ENCODE results near the gene SETBP1.

The SETBP1 gene

DNA sequence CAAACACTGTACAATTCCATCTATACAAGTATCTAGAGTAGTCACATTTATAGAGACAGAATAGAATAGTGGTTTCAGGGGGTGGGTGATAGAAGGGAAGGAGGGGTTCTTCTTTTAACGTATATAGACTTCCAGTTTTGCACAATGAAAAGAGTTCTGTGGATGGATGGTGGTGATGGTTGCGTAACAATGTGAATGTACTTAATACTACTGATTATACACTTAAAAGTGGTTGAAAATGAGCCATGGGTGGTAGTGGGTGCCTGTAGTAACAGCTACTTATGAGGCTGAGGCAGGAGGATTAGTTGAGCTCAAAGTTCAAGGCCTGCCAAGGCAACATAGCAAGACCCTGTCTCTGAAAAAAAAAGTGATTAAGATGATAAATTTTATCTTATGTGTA is 85.8 kb downstream of the SETBP1 start:
- DNase-seq = no peak

DNA sequence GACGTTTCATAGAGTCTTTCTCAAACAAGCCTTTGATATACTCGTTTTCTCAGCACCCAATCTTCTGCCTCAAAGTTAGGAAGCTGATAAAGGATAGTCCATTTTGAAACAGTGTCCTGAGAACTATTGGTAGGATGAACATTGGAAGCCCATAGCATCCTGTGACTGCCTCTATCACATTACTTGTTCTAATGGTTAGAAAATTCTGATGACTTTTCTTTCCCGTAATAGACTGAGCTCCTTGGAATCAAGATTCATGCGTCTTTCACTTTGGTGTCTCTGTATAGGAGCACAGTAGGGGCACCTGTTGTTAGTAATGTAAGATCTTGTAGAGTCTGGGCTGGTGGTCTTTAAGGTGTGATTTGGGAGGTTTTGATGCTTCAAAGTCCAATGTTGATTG is 87.1 kb downstream of the SETBP1 start:
- DNase-seq = no peak

DNA sequence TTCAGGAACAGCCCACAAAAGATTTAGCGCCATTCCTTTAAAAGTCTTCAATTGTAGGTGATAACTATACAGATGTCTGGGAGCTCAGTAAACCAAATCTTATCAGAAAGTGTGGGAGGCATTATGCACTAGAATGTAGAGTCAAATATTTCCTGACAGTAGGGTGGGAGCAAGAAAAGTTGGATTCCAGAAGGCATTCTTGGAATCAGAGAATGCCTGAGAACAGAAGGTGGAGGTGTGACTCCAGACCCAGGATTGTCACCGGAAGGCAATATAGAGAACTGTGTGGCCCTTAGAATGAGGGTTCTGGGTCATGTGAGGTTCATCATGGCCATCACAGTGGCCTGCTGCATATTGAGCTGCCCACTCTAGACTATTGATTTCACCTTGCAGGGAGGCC is 90.0 kb downstream of the SETBP1 start:
- DNase-seq = no peak

DNA sequence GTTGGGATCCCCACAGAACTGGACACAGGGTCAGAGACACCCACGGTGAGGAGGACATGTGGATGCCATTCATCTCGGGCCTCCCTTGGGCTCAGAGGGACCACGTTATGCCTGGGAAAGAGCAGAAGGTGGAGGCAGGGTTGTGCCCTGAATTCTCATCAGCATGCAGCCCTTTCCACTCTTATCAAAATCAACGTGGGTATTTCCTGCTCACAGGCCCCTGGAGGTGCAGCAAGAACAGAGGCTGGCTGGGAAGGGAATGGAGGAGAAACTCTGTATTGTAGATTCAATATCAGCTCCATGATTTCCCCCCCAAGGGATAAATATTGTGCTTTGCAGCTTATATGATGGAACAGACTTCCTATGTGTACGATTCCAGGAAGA is 90.9 kb downstream of the SETBP1 start:
- no peak for DNase-seq

DNA sequence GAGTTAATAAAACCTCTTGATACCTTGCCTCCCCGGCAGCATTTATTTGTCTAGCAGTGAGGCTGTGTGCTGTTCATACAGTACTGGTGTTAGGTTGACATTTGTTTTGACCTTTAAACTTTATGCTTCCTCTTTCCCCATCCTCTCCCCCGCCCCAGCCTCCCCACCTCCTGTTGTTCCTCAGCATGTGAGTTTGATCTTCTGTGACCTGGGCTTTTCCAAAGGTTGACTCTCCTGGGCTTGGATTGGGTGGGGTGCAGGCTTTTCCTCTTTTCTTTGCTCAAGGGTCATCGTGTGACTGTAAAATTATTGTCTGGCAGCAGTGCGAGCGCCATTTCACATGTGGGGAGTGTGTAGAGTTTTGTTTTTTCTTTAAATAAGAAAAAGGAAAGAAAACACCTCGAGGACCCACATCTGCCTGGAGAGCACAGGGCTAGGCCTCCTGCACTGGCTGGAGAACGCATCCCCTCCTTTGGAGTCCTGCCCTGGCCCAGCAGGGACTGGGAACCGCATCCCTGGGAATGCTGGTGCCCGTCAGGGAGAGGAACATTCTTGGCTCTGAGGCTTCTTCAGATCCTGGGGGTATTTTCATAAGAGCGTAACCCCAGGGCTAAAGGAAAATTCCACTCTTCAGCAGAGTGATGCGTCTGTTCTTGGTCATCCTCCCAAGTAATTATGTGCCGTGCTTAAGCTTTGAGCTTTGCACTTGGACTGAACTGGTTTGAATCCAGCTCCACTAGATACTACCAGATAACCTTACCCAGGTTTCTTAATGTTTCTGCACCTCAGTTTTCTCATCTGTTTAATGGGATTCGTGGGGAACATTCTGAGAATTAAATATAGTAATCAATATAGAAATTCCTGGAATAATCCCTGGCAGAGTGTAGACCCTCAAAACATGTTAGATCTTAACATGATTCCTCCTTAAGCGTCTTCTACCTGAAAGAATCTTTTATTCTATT is 91.5 kb downstream of the SETBP1 start:
- DNase-seq = no peak

DNA sequence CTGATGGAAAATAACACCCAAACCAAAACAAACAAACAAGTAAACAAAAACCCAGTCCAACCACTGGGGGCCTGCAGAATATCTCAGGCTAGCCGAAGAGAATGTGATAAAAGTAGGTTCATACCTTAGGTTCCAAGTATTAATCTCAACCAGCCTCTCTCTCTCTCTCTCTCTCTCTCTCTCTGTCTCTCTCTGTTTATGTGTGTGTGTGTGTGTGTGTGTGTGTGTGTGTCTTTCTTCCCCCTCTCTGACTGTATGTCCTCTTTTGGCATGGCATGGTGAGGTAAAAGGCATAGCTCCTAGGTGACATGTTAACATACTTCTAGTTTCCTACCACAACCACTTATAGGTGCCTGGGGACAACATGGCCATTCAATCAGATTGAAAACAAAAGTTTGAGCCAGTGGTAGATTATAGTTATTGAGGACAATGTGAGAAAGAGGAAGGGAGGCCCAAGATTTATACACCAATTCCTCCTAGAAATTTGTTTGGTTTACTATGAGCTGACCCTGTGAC is 93.0 kb downstream of the SETBP1 start:
- no peak for DNase-seq

DNA sequence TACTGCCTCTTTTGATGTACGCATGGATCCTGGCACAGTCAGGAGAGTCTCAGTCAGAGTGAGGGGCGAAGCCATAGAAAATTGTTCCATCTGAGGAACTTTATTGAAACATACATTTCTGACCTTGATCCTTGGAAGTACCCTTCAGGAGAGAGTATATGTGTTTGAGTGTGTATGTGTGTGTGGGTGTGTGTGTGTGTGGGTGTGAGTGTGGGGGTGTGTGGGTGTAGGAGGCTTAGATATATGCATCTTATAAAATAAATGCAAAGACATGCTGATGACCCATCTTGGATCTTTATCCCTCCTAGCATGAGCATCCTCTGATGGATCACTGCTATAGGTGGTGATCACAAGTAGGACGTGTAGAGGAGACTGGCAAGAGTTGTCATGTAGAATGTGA is 93.5 kb downstream of the SETBP1 start:
- no peak for DNase-seq

DNA sequence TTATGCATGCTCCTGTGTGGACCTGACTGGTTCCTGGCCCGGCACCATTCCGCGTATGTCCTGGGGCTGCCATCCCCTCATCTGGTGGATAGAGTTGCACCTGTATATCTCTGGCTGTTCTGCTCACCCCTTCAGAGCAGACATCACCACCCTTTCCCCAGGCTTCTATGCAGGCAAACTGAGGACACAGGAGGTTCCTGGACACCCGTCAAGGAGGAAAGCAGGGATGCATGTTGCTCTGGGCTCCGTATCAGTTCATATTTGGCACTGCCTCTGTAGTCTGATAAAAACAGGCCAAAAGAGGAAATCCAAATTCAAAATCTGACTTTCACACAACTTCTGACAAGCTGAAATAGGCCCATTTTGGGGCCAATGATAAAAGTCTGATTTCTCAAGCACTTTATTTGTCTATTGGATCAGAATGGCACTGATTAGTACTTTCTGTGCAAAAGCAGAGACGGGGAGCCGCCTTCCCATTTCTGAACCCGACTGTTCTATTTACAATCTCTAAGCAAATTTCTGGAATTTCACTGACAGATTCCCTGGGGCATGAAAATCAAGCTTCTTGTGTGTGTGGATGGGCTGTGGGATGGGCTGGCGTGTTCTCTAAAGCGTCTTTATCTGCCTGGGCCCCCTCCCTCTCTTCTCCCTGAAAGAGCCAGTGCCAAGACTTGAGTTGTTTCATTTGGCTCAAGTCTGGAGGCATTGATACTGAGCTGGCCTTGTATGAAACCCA is 96.9 kb downstream of the SETBP1 start:
- DNase-seq = no peak

DNA sequence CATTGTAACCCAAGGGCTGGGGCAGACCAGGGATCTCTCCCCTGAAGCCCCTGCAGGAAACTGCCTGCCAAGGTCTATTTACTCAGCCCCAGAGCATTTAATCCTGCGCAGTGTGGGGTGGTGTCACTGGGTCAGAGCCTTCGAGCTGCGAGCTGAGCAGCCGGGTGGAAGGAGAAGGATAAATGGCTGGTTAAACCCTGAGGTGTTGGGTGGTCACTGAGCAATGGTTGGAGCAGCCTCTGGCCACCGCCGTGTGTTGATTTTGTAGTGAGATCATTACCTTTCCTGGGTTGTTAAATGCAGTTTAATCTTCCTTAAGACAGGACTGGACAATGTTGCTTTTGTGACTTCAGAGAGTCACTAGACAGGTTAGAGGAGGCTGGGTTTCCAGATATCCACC is 98.1 kb downstream of the SETBP1 start:
- DNase-seq = no peak

DNA sequence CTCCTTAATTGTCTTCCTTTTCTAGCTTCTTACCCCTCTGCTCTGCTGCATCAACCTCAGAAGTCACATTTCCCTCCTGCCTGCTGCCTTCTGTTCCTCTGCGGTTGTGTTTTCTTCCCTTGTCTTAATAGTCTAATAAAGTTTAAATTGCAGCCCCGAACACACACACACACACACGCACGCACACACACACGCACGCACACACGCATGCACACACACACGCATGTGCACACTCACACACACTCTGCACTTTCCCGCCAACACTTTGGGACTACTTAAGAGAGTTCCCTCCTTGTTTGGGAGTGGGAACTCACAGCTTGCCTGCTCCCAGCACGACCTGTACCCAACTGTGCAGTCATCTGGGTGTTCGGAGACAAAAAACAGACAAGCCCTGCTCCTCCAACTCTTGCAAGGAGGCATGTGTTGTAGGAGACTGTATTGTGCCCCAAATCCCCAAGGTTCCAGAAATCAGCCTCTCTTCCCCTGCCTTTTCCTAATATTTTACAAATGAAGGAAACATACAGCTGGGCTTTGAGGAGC is 99.1 kb downstream of the SETBP1 start:
- DNase-seq = no peak

DNA sequence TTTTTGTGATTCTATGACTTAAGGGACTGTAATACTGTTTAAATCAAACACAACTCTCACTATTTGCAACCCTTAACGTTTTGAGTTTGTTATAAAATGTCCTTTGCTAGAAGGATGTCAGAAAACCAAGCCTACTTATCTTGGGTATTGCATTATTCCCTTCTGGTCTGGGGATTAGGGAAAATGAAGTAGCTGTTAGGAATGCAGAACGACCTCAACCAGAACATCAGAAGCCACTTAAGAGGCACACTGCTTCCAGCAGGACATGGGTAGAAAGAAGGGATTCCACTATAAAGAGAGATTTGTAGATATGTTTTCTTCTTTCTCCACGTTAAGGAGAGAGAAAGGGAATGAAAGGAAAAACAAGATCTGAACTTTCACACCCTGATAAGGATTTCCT is 101.2 kb downstream of the SETBP1 start:
- no peak for DNase-seq

DNA sequence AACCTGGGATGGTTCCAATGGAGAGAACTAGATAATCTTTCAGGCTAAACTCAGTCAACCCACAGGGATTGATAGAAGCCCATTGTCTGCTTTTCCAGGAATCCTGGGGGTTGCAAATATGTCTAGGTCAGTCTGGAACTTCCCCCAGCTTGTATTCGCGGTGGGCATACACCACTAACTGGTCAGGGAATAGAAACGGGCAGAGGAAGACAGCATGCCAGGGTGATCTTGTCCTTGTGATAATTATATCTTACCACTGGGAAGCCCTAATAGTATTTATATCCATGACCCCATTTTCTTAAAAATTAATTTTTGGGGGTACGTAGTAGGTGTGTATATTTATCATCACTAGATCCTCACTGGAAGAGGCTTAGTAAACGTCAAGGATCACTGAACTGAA is 101.9 kb downstream of the SETBP1 start:
- no peak for DNase-seq

DNA sequence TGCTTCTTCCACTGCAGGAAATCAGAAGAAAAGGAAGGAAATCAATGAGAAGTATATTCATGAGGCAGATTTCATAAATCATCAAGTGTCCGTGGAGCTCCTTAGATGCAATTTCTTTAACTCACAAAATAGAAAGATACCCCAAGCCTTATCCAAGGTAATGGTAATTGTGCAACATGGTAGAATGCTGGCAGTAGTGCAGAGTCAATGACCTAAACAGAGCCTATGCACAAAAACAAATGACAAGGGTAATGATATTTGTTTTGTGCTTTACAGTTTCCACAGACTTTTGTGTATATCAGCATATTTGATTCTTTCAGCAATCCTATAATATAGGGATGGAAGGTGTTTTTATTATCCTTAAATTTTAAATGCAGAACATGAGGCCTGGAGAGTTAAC is 102.7 kb downstream of the SETBP1 start:
- no peak for DNase-seq

DNA sequence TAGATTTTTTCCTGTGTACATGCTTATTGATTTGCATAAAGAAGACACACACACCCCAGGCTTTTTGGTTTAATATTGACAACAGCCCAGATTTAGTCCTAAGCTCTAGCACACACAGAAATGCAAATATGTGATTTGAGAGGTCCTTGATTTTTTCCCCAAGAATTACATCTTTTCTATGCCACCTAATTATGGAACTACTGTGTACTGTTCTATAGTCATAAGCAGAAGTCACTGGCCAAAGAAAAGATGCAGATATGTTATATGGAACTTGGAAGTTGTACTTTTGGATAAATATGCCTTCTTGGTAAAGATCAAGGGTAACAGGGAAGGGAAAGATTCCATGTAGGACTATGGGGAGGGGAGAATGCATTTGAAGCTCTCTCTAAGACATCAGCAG is 105.6 kb downstream of the SETBP1 start:
- DNase-seq = no peak

DNA sequence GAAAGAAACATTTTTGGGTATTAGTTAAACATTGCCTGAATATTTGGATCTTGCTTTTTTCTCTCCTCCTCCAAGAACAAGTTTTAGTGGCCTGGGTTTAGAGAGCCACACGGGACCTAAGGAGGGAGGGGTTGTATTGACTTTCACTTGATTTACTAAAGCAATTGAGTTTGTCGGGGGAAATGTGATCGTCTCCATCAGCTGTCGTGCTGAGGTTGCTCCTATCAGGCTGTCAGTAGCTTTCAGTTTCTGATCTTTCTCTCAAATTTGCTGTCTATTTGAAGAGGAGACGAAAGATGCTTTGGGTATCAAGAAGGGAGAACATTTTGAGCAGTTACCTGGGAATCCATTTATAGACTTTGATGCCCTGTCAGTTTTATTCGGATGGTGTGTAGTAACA is 106.0 kb downstream of the SETBP1 start:
- DNase-seq = no peak

DNA sequence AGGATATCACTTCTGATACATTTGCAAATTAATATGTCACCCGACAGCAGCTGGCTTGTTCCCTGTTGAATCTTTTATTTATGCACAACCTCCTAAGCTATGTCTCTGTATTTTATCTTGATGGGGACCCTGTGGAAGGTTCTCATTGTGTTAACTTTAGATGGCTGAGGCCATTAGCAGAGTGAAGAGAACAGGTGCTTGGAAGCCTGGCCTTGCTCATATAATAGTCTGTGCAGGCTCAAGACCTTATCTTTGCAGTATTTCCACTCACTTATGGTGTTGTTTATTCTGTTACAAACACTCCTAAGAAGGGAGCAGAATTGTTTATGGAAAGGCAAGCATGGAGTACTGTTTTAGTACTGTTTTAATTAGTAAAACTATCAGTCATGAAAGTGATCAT is 107.6 kb downstream of the SETBP1 start:
- DNase-seq = no peak

DNA sequence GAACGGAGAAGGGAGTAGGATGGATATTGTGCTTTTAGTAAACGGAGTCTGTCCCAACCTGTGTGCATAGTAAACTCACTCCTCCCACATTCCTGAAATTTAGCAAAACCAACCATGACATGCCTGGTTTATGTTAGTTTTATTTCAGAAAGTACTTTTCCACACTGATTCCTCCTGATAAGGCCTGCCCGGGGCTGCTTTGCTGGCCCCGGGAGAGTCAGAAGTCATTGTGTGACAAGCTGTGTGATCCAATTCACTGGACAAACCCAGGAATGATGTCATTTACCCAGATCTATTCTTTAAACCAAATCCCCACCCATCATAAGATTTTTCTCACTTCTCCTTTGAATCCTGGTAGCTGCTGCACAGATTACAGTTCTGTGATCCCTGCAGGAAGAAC is 109.0 kb downstream of the SETBP1 start:
- no peak for DNase-seq

DNA sequence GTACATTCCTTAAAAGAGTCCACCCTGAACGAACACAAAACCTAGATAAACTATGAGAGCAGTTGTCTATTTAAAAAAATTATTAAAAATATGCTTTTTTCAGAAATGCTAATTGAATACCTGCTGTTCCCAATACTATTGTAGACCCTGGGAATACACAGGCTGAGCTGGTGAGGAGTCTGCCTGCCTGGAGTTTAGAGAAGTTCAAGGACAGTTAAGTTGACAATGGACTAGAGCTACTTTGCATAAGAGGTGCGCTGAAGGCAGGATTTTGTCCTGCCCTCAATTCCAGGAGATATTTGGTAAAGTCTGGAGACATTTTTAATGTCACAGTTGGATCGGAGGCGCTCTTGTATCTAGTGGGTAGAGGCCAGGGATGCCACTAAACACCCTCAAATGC is 110.2 kb downstream of the SETBP1 start:
- DNase-seq = no peak

DNA sequence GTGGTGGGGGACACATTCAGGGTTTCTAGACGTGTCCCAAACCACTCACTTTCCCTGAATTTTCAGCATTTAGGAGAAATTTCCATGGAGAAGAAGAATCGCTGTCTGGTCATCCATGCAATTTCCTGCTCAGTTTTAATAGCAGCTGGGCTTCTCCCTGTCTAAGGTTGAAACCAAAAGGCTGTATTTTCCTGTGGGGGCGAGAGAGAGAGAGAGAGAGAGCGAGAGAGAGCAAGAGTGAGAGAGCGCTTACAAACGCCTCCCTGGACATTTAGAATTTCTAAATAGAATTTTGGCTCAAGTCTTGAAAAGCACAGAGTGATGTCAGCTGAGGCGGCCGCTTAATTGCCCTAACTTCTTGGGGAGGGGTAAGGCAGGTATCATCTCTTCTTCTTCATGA is 110.8 kb downstream of the SETBP1 start:
- no peak for DNase-seq

DNA sequence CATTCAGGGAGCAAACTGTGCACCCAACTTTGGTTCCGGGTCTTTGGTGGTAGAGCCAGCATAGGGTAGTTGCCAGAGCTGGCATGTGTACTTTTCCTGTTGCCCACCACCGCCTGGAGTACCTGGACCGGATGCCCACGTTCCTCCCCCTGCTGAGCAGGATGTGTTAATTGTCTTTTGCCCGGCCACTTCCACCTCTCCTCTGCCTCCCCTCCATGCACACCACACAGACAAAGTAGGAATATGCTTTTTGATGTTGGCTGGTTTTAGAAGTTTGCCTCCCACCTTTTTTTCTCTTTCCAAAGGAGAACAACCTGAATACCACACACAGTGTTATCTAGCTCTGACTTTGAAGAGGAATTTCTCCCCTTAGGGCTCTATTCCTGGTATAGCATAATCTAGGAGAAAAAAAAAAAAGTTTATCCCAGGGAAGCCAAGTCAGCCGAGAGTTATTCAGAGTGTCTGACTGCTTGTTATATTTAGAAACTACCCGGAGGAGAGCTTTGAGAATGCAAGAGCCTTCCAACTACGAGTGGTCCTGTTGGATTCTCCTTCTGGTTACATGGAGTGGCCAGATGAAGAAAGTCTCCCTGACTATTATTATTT is 111.9 kb downstream of the SETBP1 start:
- DNase-seq = no peak

DNA sequence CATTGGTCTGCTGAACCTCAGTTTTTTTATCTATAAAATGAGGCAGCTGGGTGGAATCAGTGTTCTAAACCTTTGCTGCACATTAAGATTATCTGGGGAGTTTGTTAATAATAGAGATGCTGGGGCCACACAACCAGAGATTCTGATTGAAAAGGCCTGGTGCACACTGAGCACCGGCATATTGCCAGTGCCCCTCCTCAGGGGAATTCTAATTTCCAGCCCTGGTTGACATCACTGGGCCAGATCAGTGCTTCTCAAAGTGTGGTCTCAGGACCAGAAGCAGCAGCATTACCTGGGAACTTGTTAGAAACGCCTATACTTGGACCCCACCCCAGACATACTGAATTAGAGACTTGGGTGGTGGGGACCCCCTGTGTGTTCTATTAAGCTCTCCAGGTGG is 112.5 kb downstream of the SETBP1 start:
- DNase-seq = no peak

DNA sequence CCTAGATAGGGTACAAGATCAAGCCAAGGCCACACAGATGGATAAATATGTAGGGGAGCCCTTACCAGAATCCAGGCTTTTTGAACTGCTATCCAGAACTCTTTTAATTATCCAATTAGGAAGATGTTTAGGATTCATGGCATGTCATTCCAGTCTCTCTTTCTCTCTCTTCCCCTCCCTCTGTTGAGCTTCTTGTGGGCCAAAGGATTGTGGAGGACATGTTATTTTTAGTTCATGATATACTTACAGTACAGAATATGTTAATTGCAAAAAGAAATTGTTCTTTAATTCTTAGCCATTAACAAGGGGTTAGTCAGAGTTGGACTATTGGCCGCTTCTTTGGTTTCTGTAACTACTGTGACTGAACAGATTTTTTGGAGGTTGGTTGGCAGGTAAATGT is 113.0 kb downstream of the SETBP1 start:
- DNase-seq = no peak

DNA sequence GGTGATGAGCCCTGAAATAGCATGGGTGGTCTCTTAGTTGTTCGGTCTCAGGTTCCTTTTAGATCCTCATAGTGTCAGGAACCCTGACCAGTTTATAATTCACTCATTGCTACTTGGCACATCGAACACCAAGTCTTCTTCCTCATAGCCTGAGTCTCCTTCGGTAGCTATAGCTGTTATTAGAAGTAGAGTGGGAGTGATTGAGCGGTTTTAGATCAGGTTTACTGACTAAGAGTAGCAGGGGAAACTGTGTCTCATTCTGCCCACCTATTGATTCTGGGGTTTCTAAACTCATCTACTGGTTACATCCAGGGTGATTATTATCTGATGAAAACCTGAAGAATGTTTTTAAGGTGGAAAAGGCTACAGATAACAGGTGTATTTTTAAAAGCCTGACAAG is 114.6 kb downstream of the SETBP1 start:
- DNase-seq = no peak
